ENCODE measurements around the gene XYLT1. TPM values are rescaled to one million over a fixed set of nuclear protein-coding genes. Genes with fewer than 3 reads are reported as not detected.

Gene XYLT1
- total and polyA plus RNA-seq, 10 of the 15 experiments (the other 5 are each of a cell fraction or from before 2014, with no cell fraction given): 0.88 to 14.8 (median 5.8) TPM

DNA sequence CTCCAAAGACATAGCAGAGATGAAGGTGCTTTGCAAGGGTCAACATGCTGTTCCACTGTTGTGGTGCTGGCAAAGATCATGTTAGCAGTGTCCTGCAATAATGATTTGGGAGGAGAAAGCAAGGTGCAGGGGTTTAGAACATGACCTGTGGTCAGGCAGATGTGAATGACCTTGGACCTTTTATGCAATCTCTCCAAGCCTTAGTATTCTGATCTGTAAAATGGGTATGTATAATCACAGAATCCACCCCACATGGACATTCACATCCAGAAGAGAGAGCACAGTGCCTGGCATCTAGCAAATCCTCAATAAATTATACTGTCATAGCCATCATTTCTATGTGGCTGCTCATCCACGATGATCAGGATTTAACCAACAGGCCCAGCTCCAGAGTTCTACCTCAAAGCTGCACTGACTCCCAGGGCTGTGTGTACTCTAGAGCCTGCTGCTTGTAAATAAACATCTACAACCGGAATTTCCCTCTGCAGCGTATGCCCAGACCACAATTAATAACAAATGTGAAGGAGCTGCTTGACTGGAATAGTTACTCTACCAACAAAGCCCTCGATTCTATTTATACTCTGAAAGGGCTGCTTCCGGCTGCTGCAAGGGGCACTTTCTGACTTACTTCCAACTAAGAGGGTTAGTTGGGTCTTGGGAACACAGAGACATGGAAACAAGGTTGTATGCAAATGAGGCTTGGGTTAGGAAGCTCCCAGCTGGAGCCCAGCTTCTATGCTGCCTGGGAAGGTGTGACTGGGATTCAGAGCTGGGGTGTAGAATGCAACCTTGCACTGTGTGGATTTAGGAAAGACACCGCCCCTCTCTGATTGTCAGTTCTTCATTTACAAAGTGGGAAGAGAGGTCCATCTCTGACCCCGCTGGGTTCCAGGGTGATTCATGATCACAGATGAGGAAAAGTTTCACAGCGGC, 265.2 kb downstream of the XYLT1 start:
- DNase-seq (ENCODE audit: low read depth, low spot score) (no peak), ATAC-seq (no peak; the same call in 2 of the 3 replicates), FAIRE-seq (peak; percentile 23)
- Histone ChIP-seq H3K79me2 (ENCODE audit: control insufficient read depth, insufficient read depth, low read length) (no peaks in the 10 kb centered on the region), H3K9ac (ENCODE audit: control insufficient read depth, insufficient read depth, low read length) (no peak overlapping the region), H2AFZ (ENCODE audit: control insufficient read depth, low read depth, low read length) (no peak overlapping the region), H3K27me3 (replicated peaks in 1 of 2; ENCODE audit: control insufficient read depth in 2 of 2, insufficient read depth in 2 of 2, low read length in 1 of 2) (no peaks in the 10 kb centered on the region), H3K4me1 (ENCODE audit: control insufficient read depth, insufficient read depth, low read length) (no peaks in the 10 kb centered on the region), H3K4me3 (no peak overlapping the region), H3K4me2 (ENCODE audit: control insufficient read depth, insufficient read depth) (no peak overlapping the region), H3K36me3 (ENCODE audit: control insufficient read depth in 2 of 2, insufficient read depth in 2 of 2, low read length in 1 of 2) (no peaks in the 10 kb centered on the region), H3K9me3 (replicated peaks; ENCODE audit: control insufficient read depth, insufficient read depth, low read length) (no peaks in the 10 kb centered on the region), H3K27ac (ENCODE audit: control insufficient read depth, insufficient read depth) (no peak overlapping the region), H4K20me1 (ENCODE audit: control insufficient read depth, insufficient read depth) (no peaks in the 10 kb centered on the region; the same call in 1 of the 2 replicates)
- intact Hi-C loops (cut with micrococcal nuclease; ENCODE audit: unreplicated experiment): no loop called here
- BruUV-seq (replicated peaks): no TSS peak
- RAD21 ChIA-PET (ENCODE audit: unreplicated experiment): interaction anchor here (1.2 to 2.7 kb wide), 2 partner anchors 73 to 262 kb away, joined by 6 to 15 read pairs; no protein-coding TSS in a partner anchor
- POLR2A ChIA-PET: interaction anchor here (0.5 to 0.6 kb wide), 2 partner anchors 13 to 56 kb away, joined by 5 to 7 read pairs; no protein-coding TSS in a partner anchor
- TF ChIP-seq MTA3 (IDR thresholded peaks at IDR 0.05; ENCODE audit: borderline replicate concordance, low read length): no peak
- no peak for TF ChIP-seq BMI1 (IDR thresholded peaks at IDR 0.05; ENCODE audit: borderline replicate concordance)
- TF ChIP-seq BACH1 (IDR thresholded peaks at IDR 0.05; ENCODE audit: borderline replicate concordance): no peak
- TF ChIP-seq STAT3 (IDR thresholded peaks at IDR 0.05; ENCODE audit: low read depth, low read length): no peak
- no peak for TF ChIP-seq TBL1XR1 (IDR thresholded peaks at IDR 0.05; ENCODE audit: low read depth, low read length)
- WGBS (ENCODE audit: insufficient coverage, insufficient replicate concordance, low lambda C conversion rate, missing lambda C conversion rate): 48% methylated on average over 8 of the region's 8 CpGs
- CTCF ChIA-PET: interaction anchor here (0.7 to 4.7 kb wide), 7 partner anchors 11 to 374 kb away, joined by 3 to 14 read pairs (median 3); no protein-coding TSS in a partner anchor
- in situ Hi-C loops (cut with MboI): no loop called here
- SMC1A ChIA-PET (ENCODE audit: uncharacterized antibody, unreplicated experiment): interaction anchor here (0.5 to 1.8 kb wide), 10 partner anchors 9 to 345 kb away, joined by 3 to 7 read pairs (median 3); no protein-coding TSS in a partner anchor

Measured in GM12878 (cell line).